Body of pancreas (tissue), 4 donors: ENCODE data around the gene RSRC2. TPM values are rescaled to one million over a fixed set of nuclear protein-coding genes. Genes with fewer than 3 reads are reported as not detected.
"Not testable (repeated sequence)": the region's sequence is repeated elsewhere in the genome, so short reads cannot be mapped to it uniquely, and the experiment has no call there.

Source experiments
- ATAC-seq: fragments of 150-250 bp; one replicate; pipeline ENCODE4 v1.9.1; 2016
- DNase-seq, 4 donors: peaks; one replicate each; pipeline ENCODE4 v3.0.0-alpha.2; 2019
- H3K27ac ChIP-seq, 4 donors: fragments of 200-600 bp; sonication (generic); 1 replicate in 3 of 4; 2 replicates in 1 of 4; pipeline versions ENCODE4 v1.5.1 to v1.6.1; 2016 to 2019; ENCODE audit warnings: mild to moderate bottlenecking in 1 of 4, mixed read lengths in 1 of 4, moderate library complexity in 1 of 4
- H3K27me3 ChIP-seq, 2 donors: fragments of 200-600 bp; sonication (generic); one replicate each; pipeline ENCODE4 v1.6.0; 2016; ENCODE audit warnings: mild to moderate bottlenecking in 1 of 2
- H3K36me3 ChIP-seq, 2 donors: fragments of 200-600 bp; sonication (generic); replicated peaks in 1 of 2; 2 replicates each; pipeline ENCODE4 v1.5.1; 2016; ENCODE audit warnings: low read depth in 2 of 2; ENCODE audit not compliant: insufficient read depth in 1 of 2
- H3K4me1 ChIP-seq: fragments of 200-600 bp; sonication (generic); one replicate; pipeline ENCODE4 v1.6.0; 2016
- H3K4me3 ChIP-seq, 2 donors: fragments of 200-600 bp; sonication (generic); 1 replicate in 1 of 2; 2 replicates in 1 of 2; pipeline ENCODE4 v1.5.1; 2016 to 2019
- H3K9me3 ChIP-seq, 3 donors: fragments of 200-600 bp; sonication (generic); 1 replicate in 2 of 3; 2 replicates in 1 of 3; pipeline ENCODE4 v1.5.1; 2016
- POLR2A ChIP-seq, 3 donors: fragments of 450-650 bp; IDR thresholded peaks; one replicate each; pipeline ENCODE4 v1.6.1; 2016; ENCODE audit warnings: antibody characterized with exemption in 3 of 3, mild to moderate bottlenecking in 2 of 3
- WGBS, 2 donors: methylation state at CpG; one replicate each; pipeline ENCODE4 v1.1.5; 2017; 5-methylcytosine and 5-hydroxymethylcytosine counted together
- intact Hi-C: fragments of 100-400 bp; cut with DNase I; formaldehyde crosslinking; loops from one replicate; pipeline ENCODE4 v1.15.1; 2023
- total RNA-seq, 2 donors: library from RNA; depleted of rRNA; stranded (reverse); fragments of >200 nt; gene quantifications; one replicate each; pipeline ENCODE4 v1.1.0, GENCODE V29; 2016
- TF ChIP-seq, protein P1 (sequence below), 7 experiments: fragments of 450-650 bp in 4 of 7; fragments of 200-600 bp in 3 of 7; sonication (generic) in 3 of 7; IDR thresholded peaks; one replicate each; pipeline ENCODE4 v1.5.1; 2016 to 2019; ENCODE audit warnings: antibody characterized with exemption in 7 of 7

Gene RSRC2
- total RNA-seq, 2 donors from 2014 or later, result 50.8 to 113 TPM

DNA sequence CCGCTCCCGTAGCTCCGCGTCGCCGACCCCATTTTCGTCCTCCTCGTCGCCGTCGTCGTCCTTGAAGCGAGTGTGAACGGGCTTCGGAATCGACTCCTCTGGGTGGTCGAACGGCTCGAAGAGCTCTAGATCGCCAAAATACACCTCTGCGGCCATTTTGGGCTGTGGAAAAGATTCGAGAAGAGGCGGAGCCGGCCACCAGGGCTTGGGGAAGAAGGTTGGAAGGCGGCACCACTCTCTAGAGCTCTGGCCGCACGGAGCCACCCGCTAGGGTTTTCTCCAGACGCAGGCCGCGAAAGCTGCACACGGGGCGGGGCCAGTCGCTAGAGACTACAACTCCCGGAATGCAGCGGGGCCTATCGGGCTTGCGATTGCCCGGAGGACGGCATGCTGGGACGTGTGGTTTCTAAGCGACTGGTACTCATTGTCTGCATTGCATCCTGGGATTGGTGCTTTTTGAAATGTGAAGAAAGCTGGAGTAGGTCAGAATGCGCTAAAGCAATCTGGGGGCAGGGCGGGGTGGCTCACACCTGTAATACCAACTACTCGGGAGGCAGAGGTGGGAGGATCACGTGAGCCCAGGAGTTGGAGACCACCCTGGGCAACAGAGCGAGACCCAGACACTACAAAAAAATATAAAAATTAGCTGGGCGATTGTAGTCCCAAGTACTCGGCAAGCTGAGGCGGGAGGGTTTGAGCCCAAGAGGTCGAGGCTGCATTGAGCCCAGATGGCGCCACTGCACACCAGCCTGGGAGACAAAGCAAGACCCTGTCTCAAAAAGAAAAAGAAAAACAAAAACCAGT is 25.8 kb downstream of the RSRC2 start, which contains the start of gene ZCCHC8:
Gene ZCCHC8, minus strand, starts transcription at position 248 of the 804 bp plus-strand sequence. Its CDS starts 92 bp downstream, at position 156.
- TF ChIP-seq POLR2A (IDR thresholded peaks at IDR 0.05), result peak; percentile 93 to 98 (median 98)
- TF ChIP-seq, protein P1, sequence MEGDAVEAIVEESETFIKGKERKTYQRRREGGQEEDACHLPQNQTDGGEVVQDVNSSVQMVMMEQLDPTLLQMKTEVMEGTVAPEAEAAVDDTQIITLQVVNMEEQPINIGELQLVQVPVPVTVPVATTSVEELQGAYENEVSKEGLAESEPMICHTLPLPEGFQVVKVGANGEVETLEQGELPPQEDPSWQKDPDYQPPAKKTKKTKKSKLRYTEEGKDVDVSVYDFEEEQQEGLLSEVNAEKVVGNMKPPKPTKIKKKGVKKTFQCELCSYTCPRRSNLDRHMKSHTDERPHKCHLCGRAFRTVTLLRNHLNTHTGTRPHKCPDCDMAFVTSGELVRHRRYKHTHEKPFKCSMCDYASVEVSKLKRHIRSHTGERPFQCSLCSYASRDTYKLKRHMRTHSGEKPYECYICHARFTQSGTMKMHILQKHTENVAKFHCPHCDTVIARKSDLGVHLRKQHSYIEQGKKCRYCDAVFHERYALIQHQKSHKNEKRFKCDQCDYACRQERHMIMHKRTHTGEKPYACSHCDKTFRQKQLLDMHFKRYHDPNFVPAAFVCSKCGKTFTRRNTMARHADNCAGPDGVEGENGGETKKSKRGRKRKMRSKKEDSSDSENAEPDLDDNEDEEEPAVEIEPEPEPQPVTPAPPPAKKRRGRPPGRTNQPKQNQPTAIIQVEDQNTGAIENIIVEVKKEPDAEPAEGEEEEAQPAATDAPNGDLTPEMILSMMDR (IDR thresholded peaks at IDR 0.05), result peak in 4 of 7 experiments; percentile 43 to 52 (median 49)
- Histone ChIP-seq H3K27ac (peak within 1 kb of the TSS; percentile 93 to 99 (median 98)), H3K9me3 (no peaks in the 10 kb centered on the region), H3K4me1 (peaks cover 31% of the 10 kb centered on the region), H3K36me3 (peaks cover 0 to 18% of the 10 kb centered on the region in 2 donors), H3K27me3 (no peaks in the 10 kb centered on the region), H3K4me3 (peak within 1 kb of the TSS; percentile 53 to 79)
- DNase-seq (peak; percentile 96 to 98 (median 98)), ATAC-seq (peak; percentile 97)
- intact Hi-C loops, result no loop called here
- WGBS, 2 donors, result 4 to 15% methylated on average over 12 to 52 of the region's 52 CpGs

DNA sequence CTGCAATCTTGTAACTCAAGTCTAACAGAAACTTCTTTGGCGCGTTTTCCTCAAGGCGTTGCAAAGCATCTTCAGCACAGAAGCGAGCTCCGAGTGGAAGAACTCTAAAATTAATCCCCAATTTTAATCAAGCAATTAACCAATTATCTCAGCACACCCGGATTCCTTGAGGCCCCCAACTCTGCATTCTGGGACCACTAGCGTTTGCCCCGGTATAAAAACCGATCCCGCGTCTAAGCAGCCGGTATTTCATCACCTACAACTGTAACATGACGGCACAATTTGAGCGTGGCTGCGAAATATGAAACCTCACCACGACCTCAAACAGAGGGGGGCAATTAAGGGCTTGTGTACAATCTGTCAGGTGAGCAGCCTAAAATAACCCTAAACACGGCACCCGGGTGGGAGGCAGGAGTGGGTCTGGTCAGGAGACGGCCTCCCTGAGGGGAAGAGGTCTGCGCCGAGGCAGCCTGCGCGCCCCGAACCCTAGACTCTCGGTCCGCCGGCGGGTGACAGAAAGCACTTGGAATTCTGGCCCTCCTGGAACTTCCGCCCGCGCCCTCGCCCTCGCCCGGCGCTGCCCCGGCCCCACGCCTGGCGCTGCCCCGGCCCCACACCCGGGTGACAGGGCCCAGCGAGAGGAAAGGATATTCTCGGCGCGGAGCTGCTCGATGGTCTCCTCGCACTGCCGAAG is 26.6 kb downstream of the RSRC2 start:
- Histone ChIP-seq H3K27me3 (no peaks in the 10 kb centered on the region), H3K4me3 (peak overlapping the region; percentile 53 to 79), H3K4me1 (peaks cover 31% of the 10 kb centered on the region), H3K36me3 (peaks cover 0 to 12% of the 10 kb centered on the region in 2 donors), H3K27ac (peak overlapping the region; percentile 93 to 99 (median 98)), H3K9me3 (no peaks in the 10 kb centered on the region)
- intact Hi-C loops, result no loop called here
- DNase-seq (peak; percentile 53 to 70 (median 65)), ATAC-seq (peak; percentile 60)
- no peak for TF ChIP-seq POLR2A (IDR thresholded peaks at IDR 0.05)
- TF ChIP-seq, protein P1 (IDR thresholded peaks at IDR 0.05), result no peak
- 0% methylated on average over 18 to 38 of the region's 47 CpGs for WGBS, 2 donors

DNA sequence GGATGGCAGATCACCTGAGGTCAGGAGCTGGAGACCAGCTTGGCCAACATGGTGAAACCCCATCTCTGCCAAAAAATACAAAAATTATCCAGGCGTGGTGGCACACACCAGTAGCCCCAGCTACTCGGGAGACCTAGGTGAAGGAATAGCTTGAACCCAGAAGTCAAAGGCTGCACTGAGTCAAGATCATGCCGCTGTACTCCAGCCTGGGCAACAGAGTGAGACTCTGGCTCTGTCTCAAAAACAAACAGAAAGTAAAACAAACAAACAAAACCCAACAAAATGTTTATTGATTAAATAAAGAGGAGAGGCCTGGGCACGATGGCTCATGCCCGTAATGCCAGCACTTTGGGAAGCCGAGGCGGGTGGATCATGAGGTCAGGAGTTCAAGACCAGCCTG is 31.5 kb downstream of the RSRC2 start:
- H3K4me3 ChIP-seq, result no peak overlapping the region
- H3K4me1 ChIP-seq, result peaks cover 26% of the 10 kb centered on the region
- WGBS, 2 donors, result 80 to 86% methylated on average over 7 of the region's 7 CpGs
- no peaks in the 10 kb centered on the region for H3K9me3 ChIP-seq
- no peak for ATAC-seq
- intact Hi-C loops, result no loop called here
- no peak overlapping the region for H3K27ac ChIP-seq
- no peaks in the 10 kb centered on the region for H3K27me3 ChIP-seq
- DNase-seq, result no peak
- TF ChIP-seq, protein P1 (IDR thresholded peaks at IDR 0.05), result no peak
- TF ChIP-seq POLR2A (IDR thresholded peaks at IDR 0.05), result no peak
- H3K36me3 ChIP-seq, result peaks cover 0 to 8% of the 10 kb centered on the region in 2 donors

DNA sequence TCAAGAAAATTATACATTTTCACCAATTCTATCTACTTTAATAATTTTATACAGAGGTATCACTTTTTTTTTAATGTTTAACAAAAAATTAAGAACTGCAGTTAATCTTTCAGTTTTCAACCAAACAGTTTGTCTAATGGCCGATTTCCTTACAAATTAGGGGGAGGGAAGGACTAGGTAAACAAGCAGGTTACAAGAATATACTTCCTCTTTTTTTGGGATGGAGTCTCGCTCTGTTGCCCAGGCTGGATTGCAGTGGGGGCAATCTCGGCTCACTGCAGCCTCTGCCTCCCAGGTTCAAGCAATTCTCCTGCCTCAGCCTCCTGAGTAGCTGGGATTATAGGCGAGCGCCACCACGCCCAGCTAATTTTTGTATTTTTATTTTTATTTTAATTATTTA is 33.5 kb downstream of the RSRC2 start:
- DNase-seq, H3K27me3 ChIP-seq, ATAC-seq, H3K4me3 ChIP-seq, H3K27ac ChIP-seq, intact Hi-C loops, H3K9me3 ChIP-seq: not testable (repeated sequence)
- WGBS, 2 donors, result 78% methylated on average over 6 of the region's 6 CpGs
- H3K4me1 ChIP-seq, result peaks cover 11% of the 10 kb centered on the region
- H3K36me3 ChIP-seq, result peaks cover 4 to 18% of the 10 kb centered on the region in 2 donors

DNA sequence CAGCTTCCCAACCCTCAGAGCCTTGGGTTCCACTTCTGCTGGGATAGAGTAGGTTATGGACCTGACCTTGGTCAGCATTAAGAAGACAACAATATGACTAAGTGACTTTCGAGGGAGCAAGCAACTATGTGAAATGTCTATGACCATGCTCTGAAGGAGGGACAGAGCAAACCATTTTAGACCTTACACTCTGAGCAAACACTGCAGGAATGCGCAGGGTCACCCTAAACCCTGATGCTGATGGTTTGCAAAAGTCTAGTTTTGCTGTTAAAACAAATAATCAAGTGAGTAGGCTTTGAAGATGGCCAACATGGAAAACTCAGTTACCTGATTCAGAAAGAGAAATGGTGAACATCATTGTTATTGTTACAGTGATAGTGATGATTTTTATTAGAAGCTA is 34.7 kb downstream of the RSRC2 start:
- no peaks in the 10 kb centered on the region for H3K4me1 ChIP-seq
- TF ChIP-seq, protein P1 (IDR thresholded peaks at IDR 0.05), result no peak
- TF ChIP-seq POLR2A (IDR thresholded peaks at IDR 0.05), result no peak
- intact Hi-C loops, result no loop called here
- 85 to 86% methylated on average over 2 of the region's 2 CpGs for WGBS, 2 donors
- DNase-seq (no peak), ATAC-seq (no peak)
- no peak overlapping the region for H3K27ac ChIP-seq
- H3K4me3 ChIP-seq, result no peak overlapping the region
- H3K27me3 ChIP-seq, result no peaks in the 10 kb centered on the region
- H3K36me3 ChIP-seq, result peaks cover 10 to 28% of the 10 kb centered on the region in 2 donors
- H3K9me3 ChIP-seq, result no peaks in the 10 kb centered on the region
